ENCODE data around the gene NFASC.

GRCh38 chr1:205049479-205049878 lies 178.8 kb downstream of the NFASC start:
- TF ChIP-seq EZH2 (IDR thresholded peaks at IDR 0.05; ENCODE audit: low read length, unreplicated experiment), result no peak
- no peak for TF ChIP-seq CTCF (conservative IDR thresholded peaks at IDR 0.05; ENCODE audit: low read depth, low read length)
- no peak for TF ChIP-seq EZH2phosphoT487 (IDR thresholded peaks at IDR 0.05; ENCODE audit: borderline replicate concordance, low read length)
